K562 (cell line): Measurements from ENCODE around the gene KLHL28. TPM values are rescaled to one million over a fixed set of nuclear protein-coding genes. Genes with fewer than 3 reads are reported as not detected.

ENCODE experiments used
- ATAC-seq: fragments of 200-7000 bp; cut with Tn5 transposase; 3 replicates; pipeline ENCODE4 v1.9.1; 2020; ENCODE audit warnings: moderate library complexity
- BruUV-seq: library from RNA; stranded (reverse); fragments of 400-500 nt; replicated peaks from 2 replicates; lab custom pipeline; 2021; lab: Mats Ljungman, UMichigan
- CTCF ChIA-PET: fragments of 300-600 bp; formaldehyde crosslinking; extraction: SDS; loops from one replicate; lab custom pipeline; 2021; ENCODE audit warnings: low intra/inter-chr PET ratio; lab: Yijun Ruan, JAX
- POLR2A ChIA-PET: fragments of 300-600, 350-650 bp; sonication (Branson Sonifier 250); formaldehyde crosslinking; extraction: SDS; loops from one replicate; lab custom pipeline; 2021; ENCODE audit warnings: antibody characterized with exemption, inconsistent platforms; lab: Yijun Ruan, JAX
- DNase-seq, 4 experiments: peaks; one replicate each; pipeline versions ENCODE4 v3.0.0 to v3.0.0-alpha.2; 2011 to 2018; ENCODE audit warnings: low spot score in 3 of 4, mixed read lengths in 3 of 4; ENCODE audit errors: extremely low read depth in 1 of 4
- FAIRE-seq: peaks from 2 replicates; lab custom pipeline; 2011; peaks lifted over from hg19 to GRCh38; lab: Jason Lieb, UNC
- H2AFZ ChIP-seq: 2 replicates; pipeline ENCODE4 v1.6.0; 2011; ENCODE audit warnings: low read depth, low read length, control low read depth, inconsistent platforms
- H3K27ac ChIP-seq: fragments of 200-600 bp; 3 replicates; pipeline ENCODE4 v1.8.0; 2011; ENCODE audit warnings: low read depth, mild to moderate bottlenecking, control low read depth, inconsistent platforms, low read length, moderate library complexity, mixed read lengths; ENCODE audit errors: extremely low read depth
- H3K27me3 ChIP-seq, 2 experiments: fragments of 300-600 bp in 1 of 2; 2 replicates in 1 of 2; 3 replicates in 1 of 2; pipeline versions ENCODE4 v1.6.0 to v1.8.0; 2011; ENCODE audit warnings: inconsistent platforms in 2 of 2, low read length in 2 of 2, mild to moderate bottlenecking in 1 of 2, mixed read lengths in 1 of 2, moderate library complexity in 1 of 2; ENCODE audit not compliant: control insufficient read depth in 2 of 2, insufficient read depth in 2 of 2
- H3K36me3 ChIP-seq: fragments of 300-600 bp; 3 replicates; pipeline ENCODE4 v1.8.0; 2011; ENCODE audit warnings: mild to moderate bottlenecking, low read length, inconsistent platforms; ENCODE audit not compliant: control insufficient read depth, insufficient read depth
- H3K4me1 ChIP-seq, 2 experiments: fragments of 200-600 bp in 1 of 2; replicated peaks in 1 of 2; 2 replicates in 1 of 2; 3 replicates in 1 of 2; pipeline versions ENCODE4 v1.5.1 to v1.8.0; 2011; ENCODE audit warnings: inconsistent platforms in 2 of 2, low read length in 2 of 2, mild to moderate bottlenecking in 1 of 2, mixed read lengths in 1 of 2, moderate library complexity in 1 of 2; ENCODE audit not compliant: control insufficient read depth in 2 of 2, insufficient read depth in 2 of 2
- H3K4me2 ChIP-seq: 2 replicates; pipeline ENCODE4 v1.6.1; 2011; ENCODE audit warnings: low read length, control low read depth, inconsistent platforms, mixed read lengths; ENCODE audit not compliant: insufficient read depth
- H3K4me3 ChIP-seq: fragments of 200-600 bp; sonication (generic), shearing (Covaris generic); 2 replicates; pipeline ENCODE4 v1.5.1; 2016; ENCODE audit warnings: control low read depth, inconsistent platforms
- H3K79me2 ChIP-seq: fragments of 200-600 bp; 3 replicates; pipeline ENCODE4 v1.8.0; 2011; ENCODE audit warnings: low read length, inconsistent platforms; ENCODE audit not compliant: control insufficient read depth, insufficient read depth
- H3K9ac ChIP-seq, 2 experiments: 2 replicates each; pipeline versions ENCODE4 v1.6.0 to v1.6.1; 2011; ENCODE audit warnings: low read depth in 2 of 2, low read length in 2 of 2, control low read depth in 1 of 2, inconsistent platforms in 1 of 2, mild to moderate bottlenecking in 1 of 2, mixed read lengths in 1 of 2; ENCODE audit not compliant: insufficient read depth in 1 of 2
- H3K9me1 ChIP-seq: one replicate; pipeline ENCODE4 v1.6.0; 2011; ENCODE audit warnings: inconsistent platforms, mild to moderate bottlenecking, low read length, moderate library complexity; ENCODE audit not compliant: control insufficient read depth, insufficient read depth
- H3K9me3 ChIP-seq: replicated peaks from 2 replicates; pipeline ENCODE4 v1.5.1; 2011; ENCODE audit warnings: low read depth, low read length, inconsistent platforms; ENCODE audit not compliant: control insufficient read depth, insufficient read depth
- H4K20me1 ChIP-seq: replicated peaks from 2 replicates; pipeline ENCODE4 v1.6.1; 2011; ENCODE audit warnings: low read length, inconsistent platforms, mixed read lengths; ENCODE audit not compliant: control insufficient read depth, insufficient read depth
- CTCF ChIP-seq, 3 experiments: IDR thresholded peaks in 2 of 3; conservative IDR thresholded peaks in 1 of 3; 2 replicates each; pipeline ENCODE4 v1.5.1; 2011 to 2012; ENCODE audit warnings: low read length in 3 of 3, mild to moderate bottlenecking in 3 of 3, control low read depth in 2 of 3, improper control_type of control experiment in 1 of 3, inconsistent platforms in 1 of 3, low read depth in 1 of 3, mixed read lengths in 1 of 3, moderate library complexity in 1 of 3; ENCODE audit not compliant: insufficient read depth in 2 of 3
- WGBS: fragments of 100-300 bp; shearing (Covaris generic); methylation state at CpG from one replicate; pipeline ENCODE4 v1.1.6; 2016; ENCODE audit warnings: low coverage, mixed read lengths; ENCODE audit not compliant: insufficient coverage; ENCODE audit errors: missing lambda C conversion rate; 5-methylcytosine and 5-hydroxymethylcytosine counted together
- in situ Hi-C: fragments of 300-500 bp; cut with MboI; formaldehyde crosslinking; loops from 4 replicates; pipeline ENCODE4 v1.15.0; 2018; ENCODE audit warnings: inconsistent platforms, mixed read lengths
- intact Hi-C: fragments of 100-400 bp; cut with micrococcal nuclease; formaldehyde crosslinking; loops from 2 replicates; pipeline ENCODE4 v1.14.2; 2022
- polyA plus RNA-seq, 8 experiments: library from polyadenylated mRNA; depleted of rRNA in 4 of 8; stranded (reverse) in 5 of 8; unstranded in 3 of 8; fragments of >200 nt; fragmentation: Nextera tagmentation in 2 of 8; fragmentation: Illumina TruSeq in 1 of 8; extraction: Ambion mirVana in 2 of 8; extraction: Trizol in 1 of 8; gene quantifications; 2 replicates each; pipeline versions ENCODE4 v1.2.1 to v1.2.3, GENCODE V29; 2011 to 2014; ENCODE audit warnings: inconsistent platforms in 1 of 8, missing spikeins in 1 of 8
- total RNA-seq, 7 experiments: library from RNA; depleted of rRNA in 6 of 7; stranded (reverse); fragments of >200 nt in 6 of 7; fragmentation: Illumina TruSeq in 2 of 7; extraction: Trizol in 2 of 7; gene quantifications; 2 replicates each; pipeline versions ENCODE4 v1.2.1 to v1.2.3, GENCODE V29; 2011 to 2021; ENCODE audit warnings: low replicate concordance in 1 of 7
- TF ChIP-seq, protein P1 (sequence below): IDR thresholded peaks from 3 replicates; pipeline ENCODE4 v1.6.1; 2011; ENCODE audit warnings: borderline replicate concordance, mild to moderate bottlenecking; ENCODE audit not compliant: insufficient read length, insufficient read depth

KLHL28 gene
- total and polyA plus RNA-seq, 9 of the 15 experiments (the other 6 are each of a cell fraction or from before 2014, with no cell fraction given) = 1.1 to 7.5 (median 4.7) TPM

DNA sequence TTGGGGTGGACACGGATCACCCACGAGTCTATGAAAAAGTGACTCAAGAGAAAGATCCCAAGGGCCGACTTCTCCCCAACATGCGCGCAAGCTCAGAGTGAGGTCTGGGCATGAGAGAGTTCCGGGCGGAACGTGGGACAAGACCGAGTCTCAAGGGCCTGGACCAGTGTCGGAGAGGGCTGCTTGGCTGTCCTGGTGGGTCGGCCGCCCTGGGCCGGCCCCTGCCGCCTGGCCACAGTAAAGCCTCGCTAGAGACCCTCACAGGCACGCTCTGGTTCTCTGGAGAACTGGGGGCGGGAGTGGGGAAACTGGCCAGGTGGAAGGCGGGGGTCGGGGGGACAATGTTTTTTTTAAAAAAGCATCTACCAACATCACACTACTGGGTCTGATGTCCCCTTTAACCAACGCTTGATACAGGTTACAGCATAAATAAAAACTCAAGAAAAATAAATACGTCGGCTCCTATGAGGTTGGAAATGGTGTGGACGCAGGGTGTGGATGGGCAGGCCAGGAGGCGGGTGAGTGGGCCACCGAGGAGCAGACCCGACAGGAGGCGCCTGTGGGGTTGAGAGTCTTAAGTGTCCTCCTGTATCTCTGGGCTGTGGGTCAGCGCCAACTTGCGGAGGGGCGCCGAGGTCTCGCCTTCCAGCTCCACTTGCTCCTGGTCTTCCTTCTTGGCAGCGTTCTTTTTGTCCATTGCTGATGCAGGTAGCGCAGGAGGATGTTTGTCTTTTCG is 74.7 kb downstream of the KLHL28 start:
- BruUV-seq = no TSS peak
- POLR2A ChIA-PET = no interaction called here
- Histone ChIP-seq H3K27ac (no peak overlapping the region), H3K9me1 (no peaks in the 10 kb centered on the region), H3K27me3 (peaks cover 0 to 6% of the 10 kb centered on the region in 2 experiments; a peak in 1 of 5 replicates)
- DNase-seq (peak in 1 of 4 experiments; percentile 4), FAIRE-seq (no peak)
- 15% methylated on average over 17 of the region's 35 CpGs for WGBS
- TF ChIP-seq CTCF (IDR thresholded peaks at IDR 0.05 in 2 of 3, conservative IDR thresholded peaks at IDR 0.05 in 1 of 3; ENCODE audit: insufficient read depth in 2 of 3, low read depth in 1 of 3, low read length in 3 of 3) = peak in 1 of 3 experiments; percentile 10; a peak in 1 of 6 replicates
- TF ChIP-seq, protein P1, sequence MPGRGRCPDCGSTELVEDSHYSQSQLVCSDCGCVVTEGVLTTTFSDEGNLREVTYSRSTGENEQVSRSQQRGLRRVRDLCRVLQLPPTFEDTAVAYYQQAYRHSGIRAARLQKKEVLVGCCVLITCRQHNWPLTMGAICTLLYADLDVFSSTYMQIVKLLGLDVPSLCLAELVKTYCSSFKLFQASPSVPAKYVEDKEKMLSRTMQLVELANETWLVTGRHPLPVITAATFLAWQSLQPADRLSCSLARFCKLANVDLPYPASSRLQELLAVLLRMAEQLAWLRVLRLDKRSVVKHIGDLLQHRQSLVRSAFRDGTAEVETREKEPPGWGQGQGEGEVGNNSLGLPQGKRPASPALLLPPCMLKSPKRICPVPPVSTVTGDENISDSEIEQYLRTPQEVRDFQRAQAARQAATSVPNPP = no peak
- TF ChIP-seq, all 486 proteins: peak for 1
- peak; percentile 84 for ATAC-seq
- Histone ChIP-seq H3K9me3 (no peaks in the 10 kb centered on the region), H3K4me3 (no peak overlapping the region), H3K4me2 (peak overlapping the region; percentile 52), H2AFZ (0 out of 2 replicates have a peak overlapping the region, but pooled peaks have one; percentile 55), H4K20me1 (no peaks in the 10 kb centered on the region), H3K4me1 (no peaks in the 10 kb centered on the region; a peak in 1 of 5 replicates), H3K9ac (no peak overlapping the region), H3K36me3 (no peaks in the 10 kb centered on the region), H3K79me2 (no peaks in the 10 kb centered on the region)
- intact Hi-C loops (no loop called here), in situ Hi-C loops (no loop called here)
- CTCF ChIA-PET = no interaction called here
